ENCODE measurements around the gene PER1. TPM values are rescaled to one million over a fixed set of nuclear protein-coding genes. Genes with fewer than 3 reads are reported as not detected.

The PER1 gene
- total and polyA plus RNA-seq, 9 of the 15 experiments (the other 6 are each of a cell fraction or from before 2014, with no cell fraction given), result 0.13 to 26.0 (median 3.4) TPM

- TF ChIP-seq NR1H2 (CRISPR knock-in tag; IDR thresholded peaks at IDR 0.05) (no peak), E2F3 (CRISPR knock-in tag; IDR thresholded peaks at IDR 0.05) (no peak), CXXC5 (CRISPR knock-in tag; IDR thresholded peaks at IDR 0.05) (peak; percentile 59), ZNF551 (CRISPR knock-in tag; IDR thresholded peaks at IDR 0.05) (no peak), PCBP2 (IDR thresholded peaks at IDR 0.05; ENCODE audit: low read depth, low read length, poor library complexity, severe bottlenecking) (no peak), JUN (IDR thresholded peaks at IDR 0.05; ENCODE audit: borderline replicate concordance, low read depth, low read length) (no peak), JUN (CRISPR knock-in tag; IDR thresholded peaks at IDR 0.05; ENCODE audit: borderline replicate concordance) (no peak), HDAC8 (tag; IDR thresholded peaks at IDR 0.05) (no peak), MAX (CRISPR knock-in tag; IDR thresholded peaks at IDR 0.05) (0 out of 2 replicates have a peak, but pooled peaks have one; percentile 12), SMARCC2 (IDR thresholded peaks at IDR 0.05; ENCODE audit: low read depth) (no peak), RREB1 (CRISPR knock-in tag; IDR thresholded peaks at IDR 0.05) (peak; percentile 28; the same call in 1 of the 2 replicates), DLX4 (CRISPR knock-in tag; IDR thresholded peaks at IDR 0.05) (no peak), ZBTB11 (CRISPR knock-in tag; IDR thresholded peaks at IDR 0.05) (0 out of 6 replicates have a peak, but pooled peaks of 1 of the 3 experiments have one; percentile 47), DACH1 (IDR thresholded peaks at IDR 0.05; ENCODE audit: partially characterized antibody) (no peak), ZNF324 (CRISPR knock-in tag; IDR thresholded peaks at IDR 0.05) (no peak), ZNF511 (CRISPR knock-in tag; IDR thresholded peaks at IDR 0.05) (no peak; the same call in 1 of the 2 replicates)
Observed at GRCh38 chr17:8121681-8122421, 30.4 kb downstream of the PER1 start (continued).

Data from K562 (cell line).